ENCODE results near the gene RIN3.

- TF ChIP-seq POLR2A (IDR thresholded peaks at IDR 0.05) (no peak), CTCF (IDR thresholded peaks at IDR 0.05) (no peak)
These were observed 135.5 kb downstream of the RIN3 start for GRCh38 chr14:92649066-92649465.
